Measurements from ENCODE around the gene OR1D5. TPM values are rescaled to one million over a fixed set of nuclear protein-coding genes. Genes with fewer than 3 reads are reported as not detected.

The OR1D5 gene
- total RNA-seq, 6 experiments from 2014 or later = not detected

DNA sequence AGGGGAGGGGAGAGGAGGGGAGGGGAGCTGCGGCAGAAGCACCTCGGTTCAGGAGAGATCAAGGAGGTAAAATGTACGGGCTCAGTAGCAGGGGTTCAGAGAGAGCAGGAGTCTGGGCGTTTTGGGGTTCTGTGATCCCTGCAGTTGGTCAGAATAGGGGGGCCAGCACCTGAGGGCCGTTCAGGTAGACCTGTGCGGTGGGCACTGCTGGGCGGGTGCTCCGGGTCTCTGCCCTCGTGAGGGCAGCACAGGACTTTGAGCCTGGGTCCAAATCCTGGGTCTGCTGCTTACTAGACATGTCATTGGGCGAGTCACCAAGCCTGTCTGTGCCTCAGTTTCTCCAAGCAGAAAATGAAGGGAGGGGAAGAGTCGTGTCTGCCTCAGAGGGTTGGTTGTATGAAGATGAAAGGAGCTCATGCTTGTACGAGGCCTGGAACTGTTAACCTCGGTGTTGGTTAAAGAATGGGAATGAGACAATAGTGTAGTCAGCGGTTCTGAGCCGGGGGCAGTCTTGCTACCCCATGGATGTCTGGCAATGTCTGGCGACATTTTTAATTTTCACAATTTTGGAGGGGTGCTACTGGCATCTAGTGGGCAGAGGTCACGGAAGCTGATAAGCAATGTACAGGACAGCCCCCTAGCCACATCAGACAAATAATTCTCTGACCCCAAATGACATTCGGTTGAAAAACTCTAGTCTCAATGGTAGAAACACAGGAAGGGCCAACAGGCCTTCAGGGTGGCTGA lies 35.4 kb downstream of the OR1D5 start:
- WGBS (ENCODE audit: insufficient coverage, low coverage, low lambda C conversion rate, missing lambda C conversion rate) = 74% methylated on average over 9 of the region's 18 CpGs
- H3K4me3 ChIP-seq = no peak overlapping the region
- no peaks in the 10 kb centered on the region for H3K9me3 ChIP-seq
- ATAC-seq (no peak), DNase-seq (peak in 1 of 3 donors; percentile 3)
- no peaks in the 10 kb centered on the region for H3K36me3 ChIP-seq
- H3K27me3 ChIP-seq = no peaks in the 10 kb centered on the region
- no peak overlapping the region for H3K27ac ChIP-seq
- intact Hi-C loops (cut with DNase I) = no loop called here
- H3K4me1 ChIP-seq = no peaks in the 10 kb centered on the region
- TF ChIP-seq, protein P1, sequence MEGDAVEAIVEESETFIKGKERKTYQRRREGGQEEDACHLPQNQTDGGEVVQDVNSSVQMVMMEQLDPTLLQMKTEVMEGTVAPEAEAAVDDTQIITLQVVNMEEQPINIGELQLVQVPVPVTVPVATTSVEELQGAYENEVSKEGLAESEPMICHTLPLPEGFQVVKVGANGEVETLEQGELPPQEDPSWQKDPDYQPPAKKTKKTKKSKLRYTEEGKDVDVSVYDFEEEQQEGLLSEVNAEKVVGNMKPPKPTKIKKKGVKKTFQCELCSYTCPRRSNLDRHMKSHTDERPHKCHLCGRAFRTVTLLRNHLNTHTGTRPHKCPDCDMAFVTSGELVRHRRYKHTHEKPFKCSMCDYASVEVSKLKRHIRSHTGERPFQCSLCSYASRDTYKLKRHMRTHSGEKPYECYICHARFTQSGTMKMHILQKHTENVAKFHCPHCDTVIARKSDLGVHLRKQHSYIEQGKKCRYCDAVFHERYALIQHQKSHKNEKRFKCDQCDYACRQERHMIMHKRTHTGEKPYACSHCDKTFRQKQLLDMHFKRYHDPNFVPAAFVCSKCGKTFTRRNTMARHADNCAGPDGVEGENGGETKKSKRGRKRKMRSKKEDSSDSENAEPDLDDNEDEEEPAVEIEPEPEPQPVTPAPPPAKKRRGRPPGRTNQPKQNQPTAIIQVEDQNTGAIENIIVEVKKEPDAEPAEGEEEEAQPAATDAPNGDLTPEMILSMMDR (IDR thresholded peaks at IDR 0.05) = no peak
- TF ChIP-seq POLR2A (IDR thresholded peaks at IDR 0.05) = no peak

DNA sequence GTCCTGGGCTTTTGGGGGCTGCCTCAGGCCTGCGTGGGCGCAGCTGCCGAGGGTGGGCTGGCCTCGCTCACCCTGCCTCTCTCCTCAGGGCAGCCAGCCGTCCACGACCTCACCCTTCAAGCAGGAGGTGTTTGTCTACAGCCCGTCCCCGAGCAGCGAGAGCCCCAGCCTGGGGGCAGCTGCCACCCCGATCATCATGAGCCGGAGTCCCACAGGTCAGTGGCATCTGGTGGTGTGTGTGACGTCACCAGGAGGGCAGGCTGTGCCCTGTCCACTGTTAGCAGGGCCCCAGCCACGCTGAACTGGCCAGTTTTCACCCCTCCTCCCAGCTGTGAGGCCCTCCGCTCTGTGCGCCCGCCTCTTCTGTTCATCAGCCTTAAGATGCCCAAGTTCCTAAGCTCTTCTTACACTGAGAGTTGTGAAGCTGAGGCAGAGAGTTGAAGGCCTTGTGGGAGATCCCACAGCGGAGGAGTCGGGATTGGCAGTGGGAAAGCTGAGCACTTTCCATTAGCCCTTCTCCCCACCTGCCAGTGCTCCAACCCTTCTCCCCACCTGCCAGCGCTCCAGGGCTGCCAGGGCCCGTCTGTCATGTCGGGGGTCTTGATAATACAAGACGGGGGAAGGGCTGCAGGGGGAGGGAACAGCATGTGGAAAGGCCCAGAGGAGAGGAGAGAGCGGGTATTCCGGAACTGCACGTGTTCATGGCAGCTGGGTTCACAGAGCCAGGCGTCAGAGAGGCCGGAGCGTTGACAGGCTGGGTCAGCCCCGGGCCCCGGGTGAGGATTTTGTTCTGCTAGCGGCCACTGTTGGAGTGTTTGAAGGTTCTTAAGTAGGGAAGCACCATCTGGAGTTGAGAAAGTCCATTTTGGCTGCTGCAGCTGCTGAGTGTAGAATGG lies 36.3 kb downstream of the OR1D5 start:
- ATAC-seq = peak in 1 of 4 donors; percentile 9

DNA sequence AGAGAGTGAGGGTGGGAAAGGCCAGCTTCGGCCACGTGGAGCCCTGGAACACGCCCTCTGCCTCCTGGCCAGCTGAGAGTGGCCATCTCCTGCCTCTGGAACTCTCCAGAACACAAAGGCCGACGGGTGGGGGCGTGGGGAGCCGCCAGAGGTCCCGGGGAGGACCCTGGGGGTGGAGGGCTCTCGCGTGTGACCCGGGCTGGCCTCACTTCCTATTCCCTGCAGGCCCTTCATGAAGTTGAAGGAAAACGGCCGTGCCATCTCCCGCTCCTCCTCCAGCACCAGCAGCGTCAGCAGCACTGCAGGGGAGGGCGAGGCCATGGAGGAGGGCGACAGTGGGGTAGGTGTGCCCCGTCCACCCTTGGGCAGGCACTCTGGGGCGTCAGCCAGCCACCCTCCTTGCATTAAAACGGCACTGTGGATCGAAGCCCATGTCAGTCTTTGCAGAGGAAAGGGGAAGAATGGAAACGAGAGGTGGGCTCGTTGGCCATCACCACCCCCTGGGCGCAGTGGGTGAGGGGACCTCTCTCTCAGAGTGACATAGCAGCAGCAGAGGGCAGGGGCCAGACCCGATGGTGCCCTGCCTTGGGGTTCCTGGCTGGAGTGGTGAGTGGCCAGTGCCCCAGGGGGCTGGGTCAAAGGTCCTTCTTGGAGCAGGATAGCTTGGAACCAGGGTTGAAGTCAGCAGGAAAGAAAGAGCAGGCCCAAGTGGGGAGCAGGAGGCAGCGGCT lies 37.1 kb downstream of the OR1D5 start:
- no peak overlapping the region for H3K4me3 ChIP-seq
- TF ChIP-seq, protein P1 (IDR thresholded peaks at IDR 0.05) = no peak
- no peak for TF ChIP-seq POLR2A (IDR thresholded peaks at IDR 0.05)
- H3K27me3 ChIP-seq = no peaks in the 10 kb centered on the region
- DNase-seq (peak in 1 of 3 donors; percentile 45), ATAC-seq (peak in 1 of 4 donors; percentile 7)
- H3K36me3 ChIP-seq = no peaks in the 10 kb centered on the region
- intact Hi-C loops (cut with DNase I) = no loop called here
- no peak overlapping the region for H3K27ac ChIP-seq
- H3K9me3 ChIP-seq = peaks cover 0 to 5% (median 0%) of the 10 kb centered on the region in 4 donors
- WGBS (ENCODE audit: insufficient coverage, low coverage, low lambda C conversion rate, missing lambda C conversion rate) = 58% methylated on average over 8 of the region's 26 CpGs
- no peaks in the 10 kb centered on the region for H3K4me1 ChIP-seq

More for the DNA sequence above, 36.3 kb downstream of the OR1D5 start:
- peak in 1 of 3 donors; percentile 29 for DNase-seq
- H3K4me3 ChIP-seq = no peak overlapping the region
- TF ChIP-seq POLR2A (IDR thresholded peaks at IDR 0.05) = no peak
- TF ChIP-seq, protein P1 (IDR thresholded peaks at IDR 0.05) = no peak
- intact Hi-C loops (cut with DNase I) = no loop called here
- no peaks in the 10 kb centered on the region for H3K27me3 ChIP-seq
- no peaks in the 10 kb centered on the region for H3K4me1 ChIP-seq
- H3K27ac ChIP-seq = no peak overlapping the region
- no peaks in the 10 kb centered on the region for H3K36me3 ChIP-seq
- peaks cover 0 to 5% (median 0%) of the 10 kb centered on the region in 4 donors for H3K9me3 ChIP-seq
- 87% methylated on average over 9 of the region's 31 CpGs for WGBS (ENCODE audit: insufficient coverage, low coverage, low lambda C conversion rate, missing lambda C conversion rate)

DNA sequence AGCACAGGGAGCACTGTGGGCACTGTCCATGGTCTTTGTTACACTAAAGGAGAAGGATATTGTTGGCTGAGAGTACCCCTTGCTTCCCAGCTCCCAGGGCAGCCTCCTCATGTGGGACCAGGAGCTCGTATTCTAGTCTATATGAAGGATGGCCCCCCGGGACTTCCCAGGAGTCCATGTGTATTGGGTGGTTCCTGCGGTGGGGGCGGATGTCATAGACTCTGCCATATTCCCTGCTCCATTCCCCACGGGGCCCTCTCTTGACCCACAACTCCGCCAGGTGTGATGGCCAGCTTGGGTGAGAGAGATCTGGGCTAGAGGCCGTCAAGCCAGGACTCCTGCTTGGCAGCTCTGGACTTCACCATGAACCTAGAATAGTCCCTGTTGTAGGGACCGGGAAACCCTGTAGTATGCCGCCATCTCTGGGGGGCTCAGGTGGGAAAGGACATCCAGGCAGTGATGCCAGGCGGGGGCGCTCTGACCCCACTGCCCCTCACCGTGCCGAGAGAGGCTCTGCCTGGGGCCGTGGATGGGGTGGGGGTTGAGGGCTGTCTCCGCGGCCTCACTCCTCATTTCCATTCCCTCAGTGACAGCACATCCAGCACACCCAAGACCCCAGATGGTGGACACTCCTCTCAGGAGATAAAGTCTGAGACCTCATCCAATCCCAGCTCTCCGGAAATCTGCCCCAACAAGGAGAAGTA lies 37.8 kb downstream of the OR1D5 start:
- Histone ChIP-seq H3K4me1 (no peaks in the 10 kb centered on the region), H3K9me3 (peaks cover 0 to 5% (median 0%) of the 10 kb centered on the region in 4 donors), H3K4me3 (no peak overlapping the region), H3K27me3 (no peaks in the 10 kb centered on the region), H3K36me3 (no peaks in the 10 kb centered on the region), H3K27ac (no peak overlapping the region)
- peak in 1 of 4 donors; percentile 13 for ATAC-seq
- TF ChIP-seq POLR2A (IDR thresholded peaks at IDR 0.05) = no peak
- 100% methylated on average over 1 of the region's 17 CpGs for WGBS (ENCODE audit: insufficient coverage, low coverage, low lambda C conversion rate, missing lambda C conversion rate)
- intact Hi-C loops (cut with DNase I) = no loop called here
- peak in 2 of 3 donors; percentile 41 to 45 for DNase-seq

All from right lobe of liver (tissue), 6 donors.